NCI-H446 treated with DMSO at 0.1 percent for 48 hours (cell line): Measurements from ENCODE around the gene GALNT11.

Experiments used
- DNase-seq: peaks from one replicate; lab custom pipeline; 2025; lab: John Stamatoyannopoulos, UW

Gene GALNT11

GRCh38 chr7:152120210-152120609, 94.7 kb downstream of the GALNT11 start:
- DNase-seq = no peak

GRCh38 chr7:152120776-152121175, 95.3 kb downstream of the GALNT11 start:
- DNase-seq = no peak

GRCh38 chr7:152121432-152121831, 96.0 kb downstream of the GALNT11 start:
- DNase-seq = no peak

- no peak for DNase-seq
Measured at GRCh38 chr7:152122540-152122939, 97.1 kb downstream of the GALNT11 start.

- DNase-seq = no peak
Measured at GRCh38 chr7:152126741-152127140, 101.3 kb downstream of the GALNT11 start.

GRCh38 chr7:152127229-152127628, 101.8 kb downstream of the GALNT11 start:
- DNase-seq = no peak

GRCh38 chr7:152128252-152128651, 102.8 kb downstream of the GALNT11 start:
- no peak for DNase-seq

GRCh38 chr7:152128741-152129461, 103.4 kb downstream of the GALNT11 start:
- no peak for DNase-seq

GRCh38 chr7:152129682-152130081, 104.2 kb downstream of the GALNT11 start:
- DNase-seq = no peak

GRCh38 chr7:152130658-152131590, 105.5 kb downstream of the GALNT11 start:
- no peak for DNase-seq

GRCh38 chr7:152131981-152132494, 106.6 kb downstream of the GALNT11 start:
- DNase-seq = no peak

- no peak for DNase-seq
Measured at GRCh38 chr7:152132812-152133211, 107.3 kb downstream of the GALNT11 start.

GRCh38 chr7:152133804-152134203, 108.3 kb downstream of the GALNT11 start:
- no peak for DNase-seq

- DNase-seq = no peak
Measured at GRCh38 chr7:152136686-152137085, 111.2 kb downstream of the GALNT11 start.

GRCh38 chr7:152137476-152138025, 112.1 kb downstream of the GALNT11 start:
- DNase-seq = no peak

GRCh38 chr7:152140067-152140466, 114.6 kb downstream of the GALNT11 start:
- no peak for DNase-seq

GRCh38 chr7:152140560-152140959, 115.1 kb downstream of the GALNT11 start:
- no peak for DNase-seq

GRCh38 chr7:152142976-152143595, 117.6 kb downstream of the GALNT11 start:
- DNase-seq = no peak

GRCh38 chr7:152144557-152145245, 119.2 kb downstream of the GALNT11 start:
- no peak for DNase-seq

- no peak for DNase-seq
Measured at GRCh38 chr7:152145853-152146466, 120.5 kb downstream of the GALNT11 start.

- no peak for DNase-seq
Measured at GRCh38 chr7:152148706-152149105, 123.2 kb downstream of the GALNT11 start.
